WTC11 (cell line): ENCODE data around the gene CPNE7. TPM values are rescaled to one million over a fixed set of nuclear protein-coding genes. Genes with fewer than 3 reads are reported as not detected.

ENCODE experiments used
- ATAC-seq: fragments of 200-7000 bp; cut with Tn5 transposase; 2 replicates; pipeline ENCODE4 v1.10.0; 2021; ENCODE audit warnings: mild to moderate bottlenecking, moderate library complexity
- CTCF ChIA-PET: fragments of 300-600 bp; sonication (Branson Sonifier 250); formaldehyde crosslinking; loops from one replicate; lab custom pipeline; 2021; ENCODE audit warnings: antibody characterized with exemption; lab: Charles Lee
- POLR2A ChIA-PET: fragments of 350-600 bp; sonication (Branson Sonifier 250); formaldehyde crosslinking; loops from one replicate; lab custom pipeline; 2021; ENCODE audit warnings: antibody characterized with exemption; lab: Charles Lee
- DNase-seq: peaks from one replicate; pipeline ENCODE4 v3.0.0; 2021; ENCODE audit warnings: low spot score
- H3K27ac Mint-ChIP-seq: 2 replicates; pipeline ENCODE4 v1.8.0; 2021; ENCODE audit warnings: mixed read lengths
- H3K27me3 Mint-ChIP-seq: 2 replicates; pipeline ENCODE4 v1.8.0; 2021; ENCODE audit warnings: low read depth, mild to moderate bottlenecking, moderate library complexity, mixed read lengths
- H3K36me3 Mint-ChIP-seq: 2 replicates; pipeline ENCODE4 v1.8.0; 2021; ENCODE audit warnings: mixed read lengths
- H3K4me1 Mint-ChIP-seq: 2 replicates; pipeline ENCODE4 v1.8.0; 2022; ENCODE audit warnings: mixed read lengths
- H3K4me3 Mint-ChIP-seq: 2 replicates; pipeline ENCODE4 v1.8.0; 2021; ENCODE audit warnings: mild to moderate bottlenecking, moderate library complexity, mixed read lengths
- H3K9me3 Mint-ChIP-seq: 2 replicates; pipeline ENCODE4 v1.8.0; 2021; ENCODE audit warnings: mixed read lengths
- ATF1 ChIP-seq: sonication (generic); formaldehyde crosslinking; IDR thresholded peaks from 2 replicates; pipeline ENCODE4 v1.8.1; 2023; ENCODE audit warnings: mild to moderate bottlenecking, moderate library complexity, missing genetic modification reagents
- CREM ChIP-seq: sonication (generic); formaldehyde crosslinking; IDR thresholded peaks from 2 replicates; pipeline ENCODE4 v1.8.1; 2022; ENCODE audit warnings: mild to moderate bottlenecking, missing genetic modification reagents, moderate library complexity
- ELF4 ChIP-seq: sonication (generic); formaldehyde crosslinking; IDR thresholded peaks from 2 replicates; pipeline ENCODE4 v1.8.1; 2022; ENCODE audit warnings: low read depth, mild to moderate bottlenecking, moderate library complexity, missing genetic modification reagents
- FOXJ3 ChIP-seq: sonication (generic); formaldehyde crosslinking; IDR thresholded peaks from 2 replicates; pipeline ENCODE4 v1.9.0; 2021; ENCODE audit warnings: missing genetic modification reagents, mild to moderate bottlenecking, borderline replicate concordance
- FOXP1 ChIP-seq: sonication (generic); formaldehyde crosslinking; IDR thresholded peaks from 2 replicates; pipeline ENCODE4 v1.8.0; 2022; ENCODE audit warnings: missing genetic modification reagents, mild to moderate bottlenecking, moderate library complexity, borderline replicate concordance
- GRHL2 ChIP-seq: fragments of 250-450 bp; sonication (Bioruptor Pico); IDR thresholded peaks from 2 replicates; pipeline ENCODE4 v1.8.0; 2022; ENCODE audit warnings: mild to moderate bottlenecking, moderate library complexity; ENCODE audit not compliant: insufficient replicate concordance, severe bottlenecking
- MYBL2 ChIP-seq: sonication (generic); formaldehyde crosslinking; IDR thresholded peaks from 2 replicates; pipeline ENCODE4 v1.8.1; 2023; ENCODE audit warnings: mild to moderate bottlenecking, moderate library complexity, missing genetic modification reagents
- NFATC4 ChIP-seq: fragments of 250-450 bp; sonication (Bioruptor Pico); IDR thresholded peaks from 2 replicates; pipeline ENCODE4 v1.9.0; 2021; ENCODE audit warnings: mild to moderate bottlenecking
- NFE2L1 ChIP-seq: sonication (generic); formaldehyde crosslinking; IDR thresholded peaks from 2 replicates; pipeline ENCODE4 v1.8.1; 2023; ENCODE audit warnings: missing genetic modification reagents
- NR3C1 ChIP-seq: sonication (generic); formaldehyde crosslinking; conservative IDR thresholded peaks from 2 replicates; pipeline ENCODE4 v1.8.1; 2023; ENCODE audit warnings: low read depth, mild to moderate bottlenecking, missing genetic modification reagents
- OVOL2 ChIP-seq: fragments of 250-450 bp; sonication (Bioruptor Pico); IDR thresholded peaks from 2 replicates; pipeline ENCODE4 v1.9.0; 2021; ENCODE audit warnings: mild to moderate bottlenecking, borderline replicate concordance
- PRRX2 ChIP-seq: fragments of 250-450 bp; sonication (Bioruptor Pico); IDR thresholded peaks from 2 replicates; pipeline ENCODE4 v1.8.0; 2021; ENCODE audit warnings: mild to moderate bottlenecking
- RORB ChIP-seq: fragments of 250-450 bp; sonication (Bioruptor Pico); IDR thresholded peaks from 2 replicates; pipeline ENCODE4 v1.9.0; 2021; ENCODE audit warnings: mild to moderate bottlenecking
- SMAD3 ChIP-seq: sonication (generic); formaldehyde crosslinking; IDR thresholded peaks from 2 replicates; pipeline ENCODE4 v1.8.0; 2022; ENCODE audit warnings: missing genetic modification reagents, mild to moderate bottlenecking, borderline replicate concordance
- SMAD4 ChIP-seq: sonication (generic); formaldehyde crosslinking; IDR thresholded peaks from 2 replicates; pipeline ENCODE4 v1.8.0; 2022; ENCODE audit warnings: mild to moderate bottlenecking, missing genetic modification reagents
- TP53 ChIP-seq: sonication (generic); formaldehyde crosslinking; IDR thresholded peaks from 2 replicates; pipeline ENCODE4 v1.8.1; 2023; ENCODE audit warnings: mild to moderate bottlenecking, missing genetic modification reagents
- ZNF121 ChIP-seq: sonication (generic); formaldehyde crosslinking; IDR thresholded peaks from 2 replicates; pipeline ENCODE4 v1.8.0; 2023; ENCODE audit warnings: missing genetic modification reagents
- ZNF219 ChIP-seq: sonication (generic); formaldehyde crosslinking; IDR thresholded peaks from 2 replicates; pipeline ENCODE4 v1.8.0; 2023; ENCODE audit warnings: missing genetic modification reagents, mild to moderate bottlenecking, borderline replicate concordance
- ZNF263 ChIP-seq: sonication (generic); formaldehyde crosslinking; IDR thresholded peaks from 2 replicates; pipeline ENCODE4 v1.8.1; 2022; ENCODE audit warnings: low read depth, mild to moderate bottlenecking, moderate library complexity, missing genetic modification reagents
- ZNF396 ChIP-seq: fragments of 250-450 bp; sonication (Bioruptor Pico); IDR thresholded peaks from 2 replicates; pipeline ENCODE4 v1.8.0; 2021; ENCODE audit warnings: mild to moderate bottlenecking, moderate library complexity, borderline replicate concordance
- ZNF416 ChIP-seq: fragments of 250-450 bp; sonication (Bioruptor Pico); IDR thresholded peaks from 2 replicates; pipeline ENCODE4 v1.9.0; 2021; ENCODE audit warnings: mild to moderate bottlenecking, inconsistent platforms
- total RNA-seq: library from RNA; stranded (reverse); gene quantifications from 3 replicates; pipeline ENCODE4 v1.2.3, GENCODE V29; 2021
- TF ChIP-seq, protein P1 (sequence below): fragments of 250-450 bp; sonication (Bioruptor Pico); IDR thresholded peaks from 2 replicates; pipeline ENCODE4 v1.9.0; 2021; ENCODE audit warnings: mild to moderate bottlenecking
- TF ChIP-seq, protein P2 (sequence below): sonication (generic); formaldehyde crosslinking; IDR thresholded peaks from 2 replicates; pipeline ENCODE4 v1.8.0; 2022; ENCODE audit warnings: mild to moderate bottlenecking, missing genetic modification reagents
- TF ChIP-seq, protein P3 (sequence below): fragments of 250-450 bp; sonication (Bioruptor Pico); IDR thresholded peaks from 2 replicates; pipeline ENCODE4 v1.9.0; 2021; ENCODE audit warnings: mild to moderate bottlenecking, borderline replicate concordance
- TF ChIP-seq, protein P4 (sequence below): sonication (generic); formaldehyde crosslinking; conservative IDR thresholded peaks from 2 replicates; pipeline ENCODE4 v1.8.1; 2022; ENCODE audit warnings: mild to moderate bottlenecking, missing genetic modification reagents
- TF ChIP-seq, protein P5 (sequence below): fragments of 250-450 bp; sonication (Bioruptor Pico); IDR thresholded peaks from 2 replicates; pipeline ENCODE4 v1.9.0; 2021; ENCODE audit warnings: mild to moderate bottlenecking

CPNE7 gene
- total RNA-seq, 1 experiment from 2014 or later = 42.6 TPM

DNA sequence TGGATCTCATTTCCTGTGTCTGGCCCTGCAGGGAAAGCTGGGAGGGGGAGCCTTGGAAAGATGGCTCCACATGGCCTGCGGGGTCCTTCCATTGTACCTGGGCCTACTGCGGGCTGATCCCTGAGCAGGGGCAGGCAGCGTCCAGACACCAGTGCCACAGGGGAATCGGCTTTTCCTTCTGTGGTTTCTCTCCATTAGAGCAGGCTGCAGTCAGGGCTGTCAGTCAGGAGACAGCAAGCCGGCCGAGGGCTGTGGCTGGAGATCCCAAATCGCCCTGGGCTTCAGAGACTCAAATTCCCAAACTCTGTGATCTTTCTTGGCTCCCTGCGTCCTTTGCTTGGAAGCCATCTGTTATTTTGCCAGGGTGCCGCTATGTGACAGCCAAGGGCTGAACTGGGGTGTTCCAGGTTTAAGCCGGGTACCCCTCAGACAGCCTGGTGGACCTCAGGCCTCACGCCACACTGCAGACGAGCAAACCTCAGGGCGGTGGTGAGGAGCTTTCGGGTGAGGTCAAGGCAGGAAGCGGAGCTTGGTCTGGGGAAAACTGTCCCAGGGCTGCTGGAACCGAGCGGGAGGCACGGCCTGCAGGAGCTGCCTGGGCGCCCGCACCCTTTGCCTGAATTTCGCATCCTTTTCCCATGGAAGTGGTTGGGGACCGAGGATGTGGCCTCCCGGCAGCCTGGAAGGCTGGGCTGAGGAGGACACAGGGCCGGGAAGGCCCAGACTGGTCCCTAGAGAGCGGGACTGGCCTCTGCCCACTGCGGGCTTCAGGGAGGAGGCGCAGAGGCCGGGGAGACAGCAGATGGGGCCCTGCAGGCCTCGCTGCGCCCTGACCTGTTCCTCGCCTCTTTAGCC is 1.5 kb upstream of the CPNE7 start:
- CTCF ChIA-PET = interaction anchor here (0.5 to 1.1 kb wide), 6 partner anchors 9 to 917 kb away, joined by 3 to 14 read pairs (median 3); no protein-coding TSS in a partner anchor
- ATAC-seq = peak; percentile 14
- Mint-ChIP-seq H3K4me1 (peaks cover 8% of the 10 kb centered on the region), H3K27ac (peak overlapping the region; percentile 20; the same call in 1 of the 2 replicates), H3K9me3 (no peaks in the 10 kb centered on the region), H3K4me3 (peak overlapping the region; percentile 56), H3K36me3 (no peaks in the 10 kb centered on the region; the same call in 1 of the 2 replicates), H3K27me3 (peaks cover 10% of the 10 kb centered on the region)
- DNase-seq = peak; percentile 43
- TF ChIP-seq, protein P1, sequence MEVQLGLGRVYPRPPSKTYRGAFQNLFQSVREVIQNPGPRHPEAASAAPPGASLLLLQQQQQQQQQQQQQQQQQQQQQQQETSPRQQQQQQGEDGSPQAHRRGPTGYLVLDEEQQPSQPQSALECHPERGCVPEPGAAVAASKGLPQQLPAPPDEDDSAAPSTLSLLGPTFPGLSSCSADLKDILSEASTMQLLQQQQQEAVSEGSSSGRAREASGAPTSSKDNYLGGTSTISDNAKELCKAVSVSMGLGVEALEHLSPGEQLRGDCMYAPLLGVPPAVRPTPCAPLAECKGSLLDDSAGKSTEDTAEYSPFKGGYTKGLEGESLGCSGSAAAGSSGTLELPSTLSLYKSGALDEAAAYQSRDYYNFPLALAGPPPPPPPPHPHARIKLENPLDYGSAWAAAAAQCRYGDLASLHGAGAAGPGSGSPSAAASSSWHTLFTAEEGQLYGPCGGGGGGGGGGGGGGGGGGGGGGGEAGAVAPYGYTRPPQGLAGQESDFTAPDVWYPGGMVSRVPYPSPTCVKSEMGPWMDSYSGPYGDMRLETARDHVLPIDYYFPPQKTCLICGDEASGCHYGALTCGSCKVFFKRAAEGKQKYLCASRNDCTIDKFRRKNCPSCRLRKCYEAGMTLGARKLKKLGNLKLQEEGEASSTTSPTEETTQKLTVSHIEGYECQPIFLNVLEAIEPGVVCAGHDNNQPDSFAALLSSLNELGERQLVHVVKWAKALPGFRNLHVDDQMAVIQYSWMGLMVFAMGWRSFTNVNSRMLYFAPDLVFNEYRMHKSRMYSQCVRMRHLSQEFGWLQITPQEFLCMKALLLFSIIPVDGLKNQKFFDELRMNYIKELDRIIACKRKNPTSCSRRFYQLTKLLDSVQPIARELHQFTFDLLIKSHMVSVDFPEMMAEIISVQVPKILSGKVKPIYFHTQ (CRISPR knock-in tag) = no peak
- TF ChIP-seq SMAD3 (CRISPR knock-in tag) (no peak), ZNF263 (CRISPR knock-in tag) (no peak), MYBL2 (CRISPR knock-in tag) (no peak), NR3C1 (CRISPR knock-in tag) (no peak), RORB (CRISPR knock-in tag) (no peak), PRRX2 (no peak), ZNF219 (CRISPR knock-in tag) (no peak), ZNF396 (no peak)
- TF ChIP-seq, protein P2, sequence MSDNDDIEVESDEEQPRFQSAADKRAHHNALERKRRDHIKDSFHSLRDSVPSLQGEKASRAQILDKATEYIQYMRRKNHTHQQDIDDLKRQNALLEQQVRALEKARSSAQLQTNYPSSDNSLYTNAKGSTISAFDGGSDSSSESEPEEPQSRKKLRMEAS (CRISPR knock-in tag) = no peak
- TF ChIP-seq, all 79 proteins: peak for 0
- POLR2A ChIA-PET = interaction anchor here (0.5 to 1.0 kb wide), 3 partner anchors 9 to 327 kb away, joined by 3 to 4 read pairs (median 3); no protein-coding TSS in a partner anchor

DNA sequence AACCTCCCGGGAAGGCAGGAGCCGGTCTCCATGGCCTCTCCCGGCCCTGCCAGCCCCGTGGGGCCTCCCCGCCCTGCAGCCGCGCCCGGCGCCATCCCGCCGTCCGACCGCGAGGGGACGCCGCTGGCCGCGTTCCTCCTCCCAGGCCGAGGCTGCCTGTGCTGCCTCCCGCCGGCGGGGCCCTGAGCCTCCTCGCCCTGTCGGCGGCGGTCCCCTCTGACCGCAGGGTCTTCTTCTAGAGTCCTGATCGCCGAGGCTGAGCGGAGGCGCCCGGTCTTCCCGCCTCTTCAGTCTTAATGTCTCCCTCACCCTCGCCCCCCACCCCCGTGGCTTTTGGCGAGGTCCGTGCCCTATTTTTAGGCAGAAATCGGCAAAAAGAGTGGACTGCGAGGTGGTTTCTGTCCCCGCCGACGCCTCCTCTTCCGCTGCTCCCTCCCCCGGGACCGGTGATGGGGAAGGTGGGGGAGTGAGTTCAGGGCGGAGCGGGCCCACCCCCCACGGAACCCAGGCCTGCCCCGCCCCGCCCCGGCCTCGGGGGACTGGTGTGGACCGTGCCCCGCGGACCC is 794 bp upstream of the CPNE7 start:
- CTCF ChIA-PET = interaction anchor here (0.5 to 2.6 kb wide), 13 partner anchors 9 to 918 kb away, joined by 3 to 16 read pairs (median 4); no protein-coding TSS in a partner anchor
- Mint-ChIP-seq H3K4me1 (peaks cover 8% of the 10 kb centered on the region), H3K27me3 (peaks cover 10% of the 10 kb centered on the region), H3K36me3 (no peaks in the 10 kb centered on the region; the same call in 1 of the 2 replicates), H3K4me3 (peak overlapping the region; percentile 76), H3K27ac (no peak overlapping the region), H3K9me3 (no peaks in the 10 kb centered on the region)
- POLR2A ChIA-PET = interaction anchor here (0.5 to 1.4 kb wide), 5 partner anchors 9 to 67 kb away, joined by 3 to 7 read pairs (median 4); no protein-coding TSS in a partner anchor
- ATAC-seq (peak; percentile 80), DNase-seq (peak; percentile 87)
- TF ChIP-seq GRHL2 (CRISPR knock-in tag) = no peak
- TF ChIP-seq NFE2L1 (CRISPR knock-in tag) = no peak
- TF ChIP-seq FOXJ3 = no peak
- TF ChIP-seq, protein P3, sequence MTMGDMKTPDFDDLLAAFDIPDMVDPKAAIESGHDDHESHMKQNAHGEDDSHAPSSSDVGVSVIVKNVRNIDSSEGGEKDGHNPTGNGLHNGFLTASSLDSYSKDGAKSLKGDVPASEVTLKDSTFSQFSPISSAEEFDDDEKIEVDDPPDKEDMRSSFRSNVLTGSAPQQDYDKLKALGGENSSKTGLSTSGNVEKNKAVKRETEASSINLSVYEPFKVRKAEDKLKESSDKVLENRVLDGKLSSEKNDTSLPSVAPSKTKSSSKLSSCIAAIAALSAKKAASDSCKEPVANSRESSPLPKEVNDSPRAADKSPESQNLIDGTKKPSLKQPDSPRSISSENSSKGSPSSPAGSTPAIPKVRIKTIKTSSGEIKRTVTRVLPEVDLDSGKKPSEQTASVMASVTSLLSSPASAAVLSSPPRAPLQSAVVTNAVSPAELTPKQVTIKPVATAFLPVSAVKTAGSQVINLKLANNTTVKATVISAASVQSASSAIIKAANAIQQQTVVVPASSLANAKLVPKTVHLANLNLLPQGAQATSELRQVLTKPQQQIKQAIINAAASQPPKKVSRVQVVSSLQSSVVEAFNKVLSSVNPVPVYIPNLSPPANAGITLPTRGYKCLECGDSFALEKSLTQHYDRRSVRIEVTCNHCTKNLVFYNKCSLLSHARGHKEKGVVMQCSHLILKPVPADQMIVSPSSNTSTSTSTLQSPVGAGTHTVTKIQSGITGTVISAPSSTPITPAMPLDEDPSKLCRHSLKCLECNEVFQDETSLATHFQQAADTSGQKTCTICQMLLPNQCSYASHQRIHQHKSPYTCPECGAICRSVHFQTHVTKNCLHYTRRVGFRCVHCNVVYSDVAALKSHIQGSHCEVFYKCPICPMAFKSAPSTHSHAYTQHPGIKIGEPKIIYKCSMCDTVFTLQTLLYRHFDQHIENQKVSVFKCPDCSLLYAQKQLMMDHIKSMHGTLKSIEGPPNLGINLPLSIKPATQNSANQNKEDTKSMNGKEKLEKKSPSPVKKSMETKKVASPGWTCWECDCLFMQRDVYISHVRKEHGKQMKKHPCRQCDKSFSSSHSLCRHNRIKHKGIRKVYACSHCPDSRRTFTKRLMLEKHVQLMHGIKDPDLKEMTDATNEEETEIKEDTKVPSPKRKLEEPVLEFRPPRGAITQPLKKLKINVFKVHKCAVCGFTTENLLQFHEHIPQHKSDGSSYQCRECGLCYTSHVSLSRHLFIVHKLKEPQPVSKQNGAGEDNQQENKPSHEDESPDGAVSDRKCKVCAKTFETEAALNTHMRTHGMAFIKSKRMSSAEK = no peak
- no peak for TF ChIP-seq CREM (CRISPR knock-in tag)
- TF ChIP-seq NR3C1 (CRISPR knock-in tag) = no peak
- no peak for TF ChIP-seq ATF1 (CRISPR knock-in tag)
- TF ChIP-seq ZNF263 (CRISPR knock-in tag) = no peak
- TF ChIP-seq OVOL2 (CRISPR knock-in tag) = no peak
- TF ChIP-seq, protein P4, sequence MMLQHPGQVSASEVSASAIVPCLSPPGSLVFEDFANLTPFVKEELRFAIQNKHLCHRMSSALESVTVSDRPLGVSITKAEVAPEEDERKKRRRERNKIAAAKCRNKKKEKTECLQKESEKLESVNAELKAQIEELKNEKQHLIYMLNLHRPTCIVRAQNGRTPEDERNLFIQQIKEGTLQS = no peak
- no peak for TF ChIP-seq PRRX2
- TF ChIP-seq FOXP1 (CRISPR knock-in tag) = no peak
- no peak for TF ChIP-seq NFATC4 (CRISPR knock-in tag)
- TF ChIP-seq TP53 (CRISPR knock-in tag) = no peak
- no peak for TF ChIP-seq ZNF416 (CRISPR knock-in tag)
- TF ChIP-seq ELF4 (CRISPR knock-in tag) = no peak
- TF ChIP-seq, protein P5, sequence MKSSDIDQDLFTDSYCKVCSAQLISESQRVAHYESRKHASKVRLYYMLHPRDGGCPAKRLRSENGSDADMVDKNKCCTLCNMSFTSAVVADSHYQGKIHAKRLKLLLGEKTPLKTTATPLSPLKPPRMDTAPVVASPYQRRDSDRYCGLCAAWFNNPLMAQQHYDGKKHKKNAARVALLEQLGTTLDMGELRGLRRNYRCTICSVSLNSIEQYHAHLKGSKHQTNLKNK = no peak
- TF ChIP-seq SMAD4 = no peak
- TF ChIP-seq ZNF121 (CRISPR knock-in tag) = no peak
- TF ChIP-seq ZNF396 = no peak
- TF ChIP-seq MYBL2 (CRISPR knock-in tag) = no peak
